ENCODE results near the gene SLC6A18. TPM values are rescaled to one million over a fixed set of nuclear protein-coding genes. Genes with fewer than 3 reads are reported as not detected.

SLC6A18 gene
- polyA plus RNA-seq, 1 of the 3 experiments (the other 2 are of a cell fraction), result not detected

- no peaks in the 10 kb centered on the region for H3K9me3 ChIP-seq
- H3F3A ChIP-seq (replicated peaks; ENCODE audit: insufficient read depth), result no peaks in the 10 kb centered on the region
- ChIA-PET CTCF (no interaction called here), POLR2A (no interaction called here)
- no peaks in the 10 kb centered on the region for H3K79me2 ChIP-seq (ENCODE audit: insufficient read depth)
- H3K9ac ChIP-seq, result no peak overlapping the region
- H4K20me1 ChIP-seq (ENCODE audit: insufficient read depth), result no peaks in the 10 kb centered on the region
- peaks cover 65% of the 10 kb centered on the region for H3K27me3 ChIP-seq (ENCODE audit: insufficient read depth)
- 38% methylated on average over 6 of the region's 7 CpGs for WGBS (ENCODE audit: low lambda C conversion rate)
- no peaks in the 10 kb centered on the region for H3K9me2 ChIP-seq
- no peaks in the 10 kb centered on the region for H3K4me1 ChIP-seq (ENCODE audit: control insufficient read depth in 1 of 2, insufficient read depth in 2 of 2, low read depth in 1 of 2, low read length in 1 of 2)
- H2AFZ ChIP-seq (ENCODE audit: low read depth), result no peak overlapping the region
- TF ChIP-seq GABPA (IDR thresholded peaks at IDR 0.05; ENCODE audit: low read depth) (no peak), TCF12 (IDR thresholded peaks at IDR 0.05) (no peak), TAF1 (IDR thresholded peaks at IDR 0.05; ENCODE audit: borderline replicate concordance, low read depth, low read length) (no peak), JUND (IDR thresholded peaks at IDR 0.05) (no peak), EZH2phosphoT487 (IDR thresholded peaks at IDR 0.05; ENCODE audit: borderline replicate concordance, low read depth) (no peak), ZBTB33 (IDR thresholded peaks at IDR 0.05; ENCODE audit: borderline replicate concordance, low read depth) (no peak), ELF1 (IDR thresholded peaks at IDR 0.05) (no peak), MAX (IDR thresholded peaks at IDR 0.05; ENCODE audit: low read depth) (no peak), RAD21 (IDR thresholded peaks at IDR 0.05; ENCODE audit: low read length) (no peak)
- no peak for DNase-seq
- H3K4me3 ChIP-seq (ENCODE audit: low read depth in 2 of 2, low read length in 1 of 2), result no peak overlapping the region
- no peaks in the 10 kb centered on the region for H3K36me3 ChIP-seq (replicated peaks in 1 of 2; ENCODE audit: control insufficient read depth in 1 of 2, insufficient read depth in 2 of 2, low read length in 1 of 2)
- H3K4me2 ChIP-seq, result no peak overlapping the region
- H3K27ac ChIP-seq (ENCODE audit: low read depth in 2 of 2, low read length in 1 of 2), result no peak overlapping the region
Observed at GRCh38 chr5:1197876-1198666, 27.1 kb upstream of the SLC6A18 start.

- TF ChIP-seq NFIC (IDR thresholded peaks at IDR 0.05; ENCODE audit: borderline replicate concordance) (no peak), MXI1 (IDR thresholded peaks at IDR 0.05; ENCODE audit: low read depth, low read length) (no peak), TAF1 (IDR thresholded peaks at IDR 0.05; ENCODE audit: borderline replicate concordance, low read depth, low read length) (no peak), MAX (IDR thresholded peaks at IDR 0.05; ENCODE audit: low read depth) (no peak), FOSL2 (IDR thresholded peaks at IDR 0.05; ENCODE audit: borderline replicate concordance, low read depth) (no peak), RCOR1 (IDR thresholded peaks at IDR 0.05; ENCODE audit: low read length) (no peak), FOXJ3 (CRISPR knock-in tag; IDR thresholded peaks at IDR 0.05) (no peak)
- Histone ChIP-seq H3K27ac (ENCODE audit: low read depth in 2 of 2, low read length in 1 of 2) (no peak overlapping the region), H3F3A (replicated peaks; ENCODE audit: insufficient read depth) (no peaks in the 10 kb centered on the region), H3K27me3 (ENCODE audit: insufficient read depth) (peaks cover 60% of the 10 kb centered on the region), H3K9ac (no peak overlapping the region), H2AFZ (ENCODE audit: low read depth) (no peak overlapping the region), H3K4me3 (ENCODE audit: low read depth in 2 of 2, low read length in 1 of 2) (no peak overlapping the region), H4K20me1 (ENCODE audit: insufficient read depth) (no peaks in the 10 kb centered on the region), H3K9me3 (no peaks in the 10 kb centered on the region), H3K9me2 (no peaks in the 10 kb centered on the region), H3K36me3 (replicated peaks in 1 of 2; ENCODE audit: control insufficient read depth in 1 of 2, insufficient read depth in 2 of 2, low read length in 1 of 2) (no peaks in the 10 kb centered on the region), H3K4me1 (ENCODE audit: control insufficient read depth in 1 of 2, insufficient read depth in 2 of 2, low read depth in 1 of 2, low read length in 1 of 2) (no peaks in the 10 kb centered on the region), H3K79me2 (ENCODE audit: insufficient read depth) (no peaks in the 10 kb centered on the region), H3K4me2 (no peak overlapping the region)
- no peak for DNase-seq
- POLR2A ChIA-PET, result no interaction called here
- CTCF ChIA-PET, result no interaction called here
Observed at GRCh38 chr5:1199340-1199648, 25.9 kb upstream of the SLC6A18 start.

Measured in SK-N-SH (cell line).